ENCODE measurements around the gene TMCC2.

TMCC2 gene

GRCh38 chr1:205241366-205242030 lies 13.8 kb downstream of the TMCC2 start:
- no peak for DNase-seq

GRCh38 chr1:205243350-205244191 lies 15.8 kb downstream of the TMCC2 start:
- no peak for DNase-seq

- no peak for DNase-seq
These were observed 16.6 kb downstream of the TMCC2 start for GRCh38 chr1:205244384-205244783.

GRCh38 chr1:205245096-205245495 lies 17.4 kb downstream of the TMCC2 start:
- no peak for DNase-seq

GRCh38 chr1:205246351-205247119 lies 18.8 kb downstream of the TMCC2 start:
- DNase-seq, result no peak

GRCh38 chr1:205247130-205247921 lies 19.6 kb downstream of the TMCC2 start:
- no peak for DNase-seq

GRCh38 chr1:205248793-205249601 lies 21.3 kb downstream of the TMCC2 start:
- DNase-seq, result no peak

GRCh38 chr1:205249651-205250050 lies 21.9 kb downstream of the TMCC2 start:
- DNase-seq, result no peak

- DNase-seq, result no peak
These were observed 23.0 kb downstream of the TMCC2 start for GRCh38 chr1:205250699-205251098.

- DNase-seq, result no peak
These were observed 23.8 kb downstream of the TMCC2 start for GRCh38 chr1:205251576-205251975.

GRCh38 chr1:205255941-205256780 lies 28.4 kb downstream of the TMCC2 start:
- peak; percentile 50 for DNase-seq

- DNase-seq, result peak; percentile 56
These were observed 29.3 kb downstream of the TMCC2 start for GRCh38 chr1:205256951-205257625.

GRCh38 chr1:205257735-205258134 lies 30.0 kb downstream of the TMCC2 start:
- DNase-seq, result no peak

GRCh38 chr1:205258261-205258691 lies 30.5 kb downstream of the TMCC2 start:
- DNase-seq, result peak; percentile 62

- DNase-seq, result no peak
These were observed 31.0 kb downstream of the TMCC2 start for GRCh38 chr1:205258719-205259118.

GRCh38 chr1:205259324-205259832 lies 31.6 kb downstream of the TMCC2 start:
- DNase-seq, result no peak

GRCh38 chr1:205259998-205260397 lies 32.3 kb downstream of the TMCC2 start:
- DNase-seq, result no peak

- no peak for DNase-seq
These were observed 33.4 kb downstream of the TMCC2 start for GRCh38 chr1:205260948-205261732.
